MCF 10A (cell line): ENCODE data around the gene SAP30. TPM values are rescaled to one million over a fixed set of nuclear protein-coding genes. Genes with fewer than 3 reads are reported as not detected.
A peak's percentile ranks its signal among the peaks of the same experiment; 100 is the strongest.

Experiments used
- BruUV-seq: library from RNA; stranded (reverse); fragments of 400-500 nt; replicated peaks from 2 replicates; lab custom pipeline; 2021; lab: Mats Ljungman, UMichigan
- CTCF ChIA-PET: fragments of 300-600 bp; sonication (Branson Sonifier 250); formaldehyde crosslinking; extraction: SDS; loops from one replicate; lab custom pipeline; 2021; ENCODE audit warnings: antibody characterized with exemption, inconsistent platforms; lab: Yijun Ruan, JAX
- POLR2A ChIA-PET: fragments of 300-600, 350-650 bp; sonication (Branson Sonifier 250); formaldehyde crosslinking; extraction: SDS; loops from one replicate; lab custom pipeline; 2020; ENCODE audit warnings: antibody characterized with exemption, inconsistent platforms; lab: Yijun Ruan, JAX
- DNase-seq: peaks from one replicate; pipeline ENCODE4 v3.0.0-alpha.2; 2018; ENCODE audit not compliant: unreplicated experiment
- H3K27ac Mint-ChIP-seq: one replicate; pipeline ENCODE4 v1.8.0; 2022; ENCODE audit warnings: mild to moderate bottlenecking, low read depth, mixed read lengths; ENCODE audit not compliant: unreplicated experiment
- H3K27me3 Mint-ChIP-seq: one replicate; pipeline ENCODE4 v1.8.0; 2022; ENCODE audit warnings: mixed read lengths; ENCODE audit not compliant: insufficient read depth, unreplicated experiment
- H3K36me3 Mint-ChIP-seq: one replicate; pipeline ENCODE4 v1.8.0; 2022; ENCODE audit warnings: mild to moderate bottlenecking, moderate library complexity, mixed read lengths; ENCODE audit not compliant: insufficient read depth, unreplicated experiment
- H3K4me1 Mint-ChIP-seq: one replicate; pipeline ENCODE4 v1.8.0; 2022; ENCODE audit warnings: mixed read lengths; ENCODE audit not compliant: insufficient read depth, unreplicated experiment
- H3K4me3 Mint-ChIP-seq: one replicate; pipeline ENCODE4 v1.8.0; 2022; ENCODE audit warnings: mild to moderate bottlenecking, moderate library complexity, mixed read lengths; ENCODE audit not compliant: unreplicated experiment
- H3K9me3 Mint-ChIP-seq: one replicate; pipeline ENCODE4 v1.8.0; 2022; ENCODE audit warnings: mixed read lengths; ENCODE audit not compliant: unreplicated experiment
- CTCF ChIP-seq: fragments of 200-600 bp; IDR thresholded peaks from one replicate; pipeline ENCODE4 v1.8.0; 2022; ENCODE audit warnings: antibody characterized with exemption, mild to moderate bottlenecking; ENCODE audit not compliant: unreplicated experiment
- intact Hi-C: fragments of 100-400 bp; cut with micrococcal nuclease; formaldehyde crosslinking; loops from 2 replicates; pipeline ENCODE4 v1.14.1; 2022
- total RNA-seq: library from RNA; stranded (reverse); gene quantifications from 2 replicates; pipeline ENCODE4 v1.2.3, GENCODE V29; 2022

SAP30 gene
- total RNA-seq, 1 experiment from 2014 or later: 30.6 TPM

- peaks cover 14% of the 10 kb centered on the region for H3K4me1 Mint-ChIP-seq
- peaks cover 54% of the 10 kb centered on the region for H3K36me3 Mint-ChIP-seq
- POLR2A ChIA-PET: interaction anchor here (0.6 to 14.4 kb wide), 35 partner anchors 8 to 1092 kb away, joined by 3 to 824 read pairs (median 5); partner anchors contain the start of genes CEP44, FBXO8 and SAP30
- peak; percentile 100 for DNase-seq
- no peaks in the 10 kb centered on the region for H3K27me3 Mint-ChIP-seq
- TF ChIP-seq CTCF: no peak
- BruUV-seq: no TSS peak
- H3K4me3 Mint-ChIP-seq: peak within 1 kb of the TSS; percentile 99
- peak within 1 kb of the TSS; percentile 100 for H3K27ac Mint-ChIP-seq
- no peaks in the 10 kb centered on the region for H3K9me3 Mint-ChIP-seq
- CTCF ChIA-PET: interaction anchor here (0.6 to 7.6 kb wide), 6 partner anchors 15 to 82 kb away, joined by 3 to 78 read pairs (median 6); partner anchors contain the start of gene SAP30
- intact Hi-C loops: loop anchor here (1.0 kb wide), 2 partner anchors 35 to 82 kb away; no protein-coding TSS in a partner anchor
Observed at GRCh38 chr4:173334085-173334890, 36.5 kb upstream of the SAP30 start, which contains the start of gene HMGB2. TSS of gene HMGB2 (minus strand) at chr4:173334358. CDS start at chr4:173333649, 709 bp downstream.

- H3K4me1 Mint-ChIP-seq: peaks cover 14% of the 10 kb centered on the region
- no peaks in the 10 kb centered on the region for H3K27me3 Mint-ChIP-seq
- ChIA-PET CTCF (interaction anchor here (0.5 to 7.6 kb wide), 7 partner anchors 16 to 220 kb away, joined by 3 to 78 read pairs (median 4); partner anchors contain the start of gene SAP30), POLR2A (interaction anchor here (0.6 to 14.4 kb wide), 29 partner anchors 10 to 1091 kb away, joined by 3 to 824 read pairs (median 5); partner anchors contain the start of genes CEP44, FBXO8 and SAP30)
- intact Hi-C loops: loop anchor here (1.0 kb wide), 2 partner anchors 34 to 81 kb away; no protein-coding TSS in a partner anchor
- no peaks in the 10 kb centered on the region for H3K9me3 Mint-ChIP-seq
- TF ChIP-seq CTCF: no peak
- H3K4me3 Mint-ChIP-seq: peak overlapping the region; percentile 99
- peak; percentile 94 for DNase-seq
- H3K27ac Mint-ChIP-seq: peak overlapping the region; percentile 100
- peaks cover 45% of the 10 kb centered on the region for H3K36me3 Mint-ChIP-seq
- TSS peak; percentile 37 for BruUV-seq
Observed at GRCh38 chr4:173334891-173335752, 35.6 kb upstream of the SAP30 start.

GRCh38 chr4:173337463-173337862, 33.3 kb upstream of the SAP30 start:
- BruUV-seq: no TSS peak
- no peak for TF ChIP-seq CTCF
- no peak overlapping the region for H3K4me3 Mint-ChIP-seq
- no peak for DNase-seq
- H3K36me3 Mint-ChIP-seq: peaks cover 22% of the 10 kb centered on the region
- intact Hi-C loops: no loop called here
- H3K27ac Mint-ChIP-seq: no peak overlapping the region
- no peaks in the 10 kb centered on the region for H3K27me3 Mint-ChIP-seq
- peaks cover 7% of the 10 kb centered on the region for H3K4me1 Mint-ChIP-seq
- ChIA-PET POLR2A (interaction anchor here (1.9 to 14.4 kb wide), 4 partner anchors 17 to 76 kb away, joined by 5 to 824 read pairs (median 102); partner anchors contain the start of gene SAP30), CTCF (no interaction called here)
- H3K9me3 Mint-ChIP-seq: no peaks in the 10 kb centered on the region
